NCI-H2196 treated with DMSO at 0.1 percent for 48 hours (cell line): ENCODE data around the gene PAX2.

ENCODE experiments used
- DNase-seq: peaks from one replicate; lab custom pipeline; 2025; ENCODE audit not compliant: unreplicated experiment; lab: John Stamatoyannopoulos, UW

PAX2 gene

DNA sequence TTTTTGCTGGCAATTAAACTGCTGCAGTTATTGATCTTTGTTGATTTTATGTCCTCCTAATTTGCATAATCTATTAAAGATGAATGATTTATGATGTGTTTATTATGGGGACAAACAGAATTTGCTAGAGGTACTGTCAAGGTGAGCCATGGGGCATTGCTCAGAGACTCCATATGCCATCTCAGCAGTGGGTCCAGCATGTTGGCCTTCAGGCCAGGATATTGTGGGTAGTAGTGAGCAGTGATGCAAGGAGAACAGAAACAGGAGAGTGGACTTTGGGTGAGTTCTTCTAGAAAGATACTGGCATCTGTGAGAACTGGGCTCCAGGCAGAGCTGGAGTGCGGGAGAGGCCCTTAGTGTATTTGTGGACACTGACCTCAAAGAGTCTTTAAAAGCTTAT lies 65.9 kb downstream of the PAX2 start:
- no peak for DNase-seq

GRCh38 chr10:100811752-100812750 lies 66.7 kb downstream of the PAX2 start:
- DNase-seq: no peak

DNA sequence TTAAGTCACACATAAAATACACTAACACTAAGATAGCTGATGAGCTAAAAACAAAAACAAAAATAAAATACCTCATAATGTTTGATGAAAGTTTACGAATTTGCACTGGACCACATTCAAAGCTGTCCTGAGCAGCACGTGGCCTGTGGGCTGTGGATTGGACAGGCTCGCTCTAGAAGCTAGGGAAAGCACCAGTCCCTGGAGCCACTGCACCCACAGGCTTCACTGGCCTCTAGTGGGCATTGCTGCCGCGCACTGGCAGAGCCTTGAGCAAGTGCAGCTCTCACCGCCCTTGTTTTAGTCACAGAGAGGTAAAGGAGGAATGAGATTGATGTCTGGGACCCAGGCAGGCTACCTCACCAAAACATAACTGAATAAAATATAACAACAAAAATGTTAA lies 67.6 kb downstream of the PAX2 start:
- no peak for DNase-seq

DNA sequence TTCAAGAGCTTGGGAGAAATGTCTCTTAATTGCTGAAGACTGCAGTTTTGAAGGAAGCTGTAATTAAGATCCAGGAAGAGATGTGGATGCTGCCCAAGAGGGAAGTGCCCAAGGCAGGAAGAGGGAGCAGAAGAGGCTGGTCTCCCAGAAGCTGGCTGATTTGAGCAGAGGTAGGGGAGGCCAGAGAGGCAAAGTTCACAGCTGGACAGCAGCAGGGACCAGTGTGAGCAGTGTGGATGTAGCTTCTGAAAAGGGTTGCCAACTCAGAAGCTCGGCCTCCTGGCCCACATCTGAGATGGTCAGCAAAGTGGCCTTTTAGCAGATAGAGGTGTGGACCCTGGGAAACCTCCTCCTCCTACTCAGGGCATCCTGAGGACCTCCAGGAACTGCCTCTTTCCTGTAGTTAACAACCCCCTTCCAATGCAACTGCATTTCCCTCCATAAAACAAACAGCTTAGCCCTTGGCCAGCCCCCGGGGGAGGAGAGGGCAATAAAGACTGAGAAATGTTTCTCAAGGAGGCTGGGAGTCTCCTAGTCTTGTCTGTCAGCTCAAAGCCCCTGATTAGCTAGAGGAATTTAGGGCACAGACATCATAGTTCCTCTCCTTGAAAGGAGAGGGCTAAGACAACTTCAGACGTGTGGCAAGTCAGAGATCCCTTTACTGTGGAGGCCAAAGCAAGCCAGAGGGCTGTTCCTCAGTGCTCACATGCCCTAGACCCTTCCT lies 69.5 kb downstream of the PAX2 start:
- no peak for DNase-seq

DNA sequence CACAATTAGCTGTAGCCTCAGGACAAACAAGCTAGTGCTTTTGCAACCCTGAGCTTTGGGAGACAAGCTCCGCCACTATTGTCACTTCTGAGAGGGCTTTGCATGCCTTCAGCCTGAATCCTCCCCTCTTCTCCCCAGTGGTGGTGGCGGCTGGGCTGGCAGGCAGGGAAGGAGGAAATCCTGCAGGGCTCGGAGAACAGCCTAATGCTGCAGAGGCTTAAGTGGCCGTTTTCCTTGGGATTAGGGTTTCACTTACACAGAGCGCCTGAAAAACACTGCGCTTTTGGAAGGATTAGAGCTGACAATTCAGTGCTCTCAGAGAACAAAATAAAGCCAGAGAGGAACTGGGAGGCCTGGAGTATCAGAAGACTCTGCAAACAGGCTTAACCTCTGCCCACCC lies 71.3 kb downstream of the PAX2 start:
- DNase-seq: no peak

- no peak for DNase-seq
Measured at GRCh38 chr10:100817268-100817839, 72.0 kb downstream of the PAX2 start.

DNA sequence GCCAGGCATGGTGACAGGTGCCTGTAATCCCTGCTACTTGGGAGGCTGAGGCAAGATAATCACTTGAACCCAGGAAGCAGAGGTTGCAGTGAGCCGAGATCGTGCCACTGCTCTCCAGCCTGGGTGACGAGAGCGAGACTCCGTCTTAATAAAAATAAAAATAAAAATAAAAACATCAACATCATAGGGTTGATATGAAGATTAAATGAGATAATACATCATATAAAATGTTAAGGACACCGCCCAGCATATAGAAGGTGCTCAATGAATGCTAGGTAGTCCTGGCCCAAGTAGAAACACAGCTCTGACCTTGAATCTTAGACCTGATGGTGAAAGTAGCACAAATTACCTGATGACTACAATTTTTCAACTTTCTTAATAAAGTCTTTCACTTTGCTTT lies 74.0 kb downstream of the PAX2 start:
- no peak for DNase-seq

GRCh38 chr10:100823194-100823593 lies 77.8 kb downstream of the PAX2 start:
- DNase-seq: no peak

- no peak for DNase-seq
Measured at GRCh38 chr10:100824886-100825285, 79.5 kb downstream of the PAX2 start.

DNA sequence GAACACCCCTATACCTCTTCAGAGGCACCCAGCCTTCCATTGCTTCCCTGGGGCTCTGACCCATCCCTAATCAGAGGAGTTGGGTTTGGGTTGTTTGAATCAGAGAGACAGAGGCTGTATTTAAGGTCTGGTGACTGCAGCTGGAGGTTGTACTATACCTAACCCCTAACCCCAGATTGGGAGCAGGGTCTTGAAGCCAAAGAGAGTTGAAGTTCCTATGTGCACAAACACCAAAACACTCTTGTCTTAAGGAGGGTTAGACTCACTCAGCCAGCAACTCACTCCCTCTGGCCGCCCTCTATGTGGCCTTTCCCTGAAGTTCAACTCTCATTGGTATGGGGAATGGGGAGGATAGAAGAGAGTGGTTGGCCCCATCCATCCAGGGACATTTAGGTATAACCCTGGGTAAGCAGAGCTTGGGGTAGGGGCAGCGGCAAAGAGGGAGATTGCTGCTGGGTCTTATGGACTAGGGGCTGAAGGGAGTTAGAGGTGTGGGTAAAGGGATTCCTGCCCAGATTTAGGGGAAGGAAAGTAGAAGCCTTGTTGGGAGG lies 80.0 kb downstream of the PAX2 start:
- DNase-seq: no peak

GRCh38 chr10:100826031-100826651 lies 80.8 kb downstream of the PAX2 start:
- no peak for DNase-seq

DNA sequence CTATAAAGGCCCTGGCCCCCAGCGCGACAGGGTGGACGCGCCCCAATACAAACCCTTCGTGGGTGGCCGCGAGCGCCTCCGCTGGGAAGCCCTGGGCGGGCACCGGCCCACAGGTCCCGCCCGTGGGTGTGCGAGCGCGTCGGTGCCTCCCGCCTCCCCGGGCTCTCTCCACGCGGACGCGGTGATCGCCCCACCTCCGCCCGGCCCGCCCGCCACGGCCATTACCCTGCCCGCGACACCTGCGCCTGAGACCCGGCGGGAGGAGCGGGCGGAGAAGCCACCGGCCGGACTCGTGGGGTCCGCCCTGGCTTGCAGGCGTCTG lies 81.2 kb downstream of the PAX2 start:
- no peak for DNase-seq

- no peak for DNase-seq
Measured at GRCh38 chr10:100826983-100827818, 81.8 kb downstream of the PAX2 start.

DNA sequence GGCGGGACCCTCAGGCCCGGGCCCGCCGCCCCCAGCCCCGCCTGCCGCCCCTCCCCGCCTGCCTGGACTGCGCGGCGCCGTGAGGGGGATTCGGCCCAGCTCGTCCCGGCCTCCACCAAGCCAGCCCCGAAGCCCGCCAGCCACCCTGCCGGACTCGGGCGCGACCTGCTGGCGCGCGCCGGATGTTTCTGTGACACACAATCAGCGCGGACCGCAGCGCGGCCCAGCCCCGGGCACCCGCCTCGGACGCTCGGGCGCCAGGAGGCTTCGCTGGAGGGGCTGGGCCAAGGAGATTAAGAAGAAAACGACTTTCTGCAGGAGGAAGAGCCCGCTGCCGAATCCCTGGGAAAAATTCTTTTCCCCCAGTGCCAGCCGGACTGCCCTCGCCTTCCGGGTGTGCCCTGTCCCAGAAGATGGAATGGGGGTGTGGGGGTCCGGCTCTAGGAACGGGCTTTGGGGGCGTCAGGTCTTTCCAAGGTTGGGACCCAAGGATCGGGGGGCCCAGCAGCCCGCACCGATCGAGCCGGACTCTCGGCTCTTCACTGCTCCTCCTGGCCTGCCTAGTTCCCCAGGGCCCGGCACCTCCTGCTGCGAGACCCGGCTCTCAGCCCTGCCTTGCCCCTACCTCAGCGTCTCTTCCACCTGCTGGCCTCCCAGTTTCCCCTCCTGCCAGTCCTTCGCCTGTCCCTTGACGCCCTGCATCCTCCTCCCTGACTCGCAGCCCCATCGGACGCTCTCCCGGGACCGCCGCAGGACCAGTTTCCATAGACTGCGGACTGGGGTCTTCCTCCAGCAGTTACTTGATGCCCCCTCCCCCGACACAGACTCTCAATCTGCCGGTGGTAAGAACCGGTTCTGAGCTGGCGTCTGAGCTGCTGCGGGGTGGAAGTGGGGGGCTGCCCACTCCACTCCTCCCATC lies 82.7 kb downstream of the PAX2 start:
- DNase-seq: no peak

- no peak for DNase-seq
Measured at GRCh38 chr10:100828738-100829096, 83.3 kb downstream of the PAX2 start.

GRCh38 chr10:100829097-100829870 lies 83.9 kb downstream of the PAX2 start:
- no peak for DNase-seq

GRCh38 chr10:100829933-100830727 lies 84.7 kb downstream of the PAX2 start:
- DNase-seq: no peak

DNA sequence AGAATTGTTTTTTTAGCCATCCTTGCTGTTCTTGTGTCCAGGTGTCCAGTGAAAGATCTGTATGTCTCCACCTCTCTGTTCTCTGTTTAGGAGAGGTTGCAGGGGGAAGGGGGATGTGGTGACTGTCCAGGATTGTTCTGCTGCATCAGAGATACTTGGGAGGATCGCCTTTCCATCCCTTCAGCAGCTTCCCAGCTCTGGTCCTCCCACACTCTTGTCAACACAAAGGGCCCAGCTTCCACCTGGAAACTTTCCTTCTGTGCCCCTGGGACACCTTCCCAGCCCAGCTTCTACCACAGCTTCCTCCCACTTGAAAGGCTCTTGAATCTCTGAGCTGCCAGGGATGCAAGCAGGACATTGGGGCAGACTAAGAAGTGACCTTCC lies 85.3 kb downstream of the PAX2 start:
- no peak for DNase-seq
